Measurements from ENCODE around the gene TMIE. TPM values are rescaled to one million over a fixed set of nuclear protein-coding genes. Genes with fewer than 3 reads are reported as not detected.

The TMIE gene
- total RNA-seq, 6 donors from 2014 or later = 0.49 to 2.1 (median 1.2) TPM; not detected in 1

DNA sequence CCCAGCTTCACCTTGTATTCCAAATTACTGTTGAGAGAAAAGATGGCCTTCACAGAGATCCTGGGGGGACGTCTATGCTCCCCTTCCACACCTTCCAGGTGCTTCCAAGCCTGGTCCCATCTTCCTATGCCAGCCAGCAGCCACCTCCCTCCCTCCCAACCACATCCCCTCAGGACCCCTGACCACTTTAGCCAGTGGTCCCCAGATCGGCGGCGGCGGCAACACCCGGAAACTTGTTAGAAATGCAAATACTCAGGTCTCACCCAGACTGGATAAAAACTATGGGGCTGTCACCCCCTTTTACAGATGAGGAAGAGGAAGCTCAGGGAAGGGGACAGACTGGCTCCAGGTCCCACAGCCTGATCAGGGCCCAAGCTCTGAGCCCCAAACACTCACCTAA is 54.5 kb downstream of the TMIE start:
- no peaks in the 10 kb centered on the region for H3K36me3 ChIP-seq
- H3K9me3 ChIP-seq = no peaks in the 10 kb centered on the region
- H3K4me3 ChIP-seq = no peak overlapping the region
- no peak overlapping the region for H3K27ac ChIP-seq
- ATAC-seq (ENCODE audit: low FRiP score in 2 of 2) (peak in 1 of 2 donors; percentile 37), DNase-seq (no peak)
- no peaks in the 10 kb centered on the region for H3K27me3 ChIP-seq
- WGBS, 2 donors = 92 to 94% methylated on average over 6 of the region's 6 CpGs
- H3K4me1 ChIP-seq = no peaks in the 10 kb centered on the region
- no peak for TF ChIP-seq POLR2A (IDR thresholded peaks at IDR 0.05)
- TF ChIP-seq, protein P1, sequence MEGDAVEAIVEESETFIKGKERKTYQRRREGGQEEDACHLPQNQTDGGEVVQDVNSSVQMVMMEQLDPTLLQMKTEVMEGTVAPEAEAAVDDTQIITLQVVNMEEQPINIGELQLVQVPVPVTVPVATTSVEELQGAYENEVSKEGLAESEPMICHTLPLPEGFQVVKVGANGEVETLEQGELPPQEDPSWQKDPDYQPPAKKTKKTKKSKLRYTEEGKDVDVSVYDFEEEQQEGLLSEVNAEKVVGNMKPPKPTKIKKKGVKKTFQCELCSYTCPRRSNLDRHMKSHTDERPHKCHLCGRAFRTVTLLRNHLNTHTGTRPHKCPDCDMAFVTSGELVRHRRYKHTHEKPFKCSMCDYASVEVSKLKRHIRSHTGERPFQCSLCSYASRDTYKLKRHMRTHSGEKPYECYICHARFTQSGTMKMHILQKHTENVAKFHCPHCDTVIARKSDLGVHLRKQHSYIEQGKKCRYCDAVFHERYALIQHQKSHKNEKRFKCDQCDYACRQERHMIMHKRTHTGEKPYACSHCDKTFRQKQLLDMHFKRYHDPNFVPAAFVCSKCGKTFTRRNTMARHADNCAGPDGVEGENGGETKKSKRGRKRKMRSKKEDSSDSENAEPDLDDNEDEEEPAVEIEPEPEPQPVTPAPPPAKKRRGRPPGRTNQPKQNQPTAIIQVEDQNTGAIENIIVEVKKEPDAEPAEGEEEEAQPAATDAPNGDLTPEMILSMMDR (IDR thresholded peaks at IDR 0.05) = no peak
- no peak for TF ChIP-seq EP300 (IDR thresholded peaks at IDR 0.05)
- no peak for TF ChIP-seq POLR2AphosphoS5 (IDR thresholded peaks at IDR 0.05)

DNA sequence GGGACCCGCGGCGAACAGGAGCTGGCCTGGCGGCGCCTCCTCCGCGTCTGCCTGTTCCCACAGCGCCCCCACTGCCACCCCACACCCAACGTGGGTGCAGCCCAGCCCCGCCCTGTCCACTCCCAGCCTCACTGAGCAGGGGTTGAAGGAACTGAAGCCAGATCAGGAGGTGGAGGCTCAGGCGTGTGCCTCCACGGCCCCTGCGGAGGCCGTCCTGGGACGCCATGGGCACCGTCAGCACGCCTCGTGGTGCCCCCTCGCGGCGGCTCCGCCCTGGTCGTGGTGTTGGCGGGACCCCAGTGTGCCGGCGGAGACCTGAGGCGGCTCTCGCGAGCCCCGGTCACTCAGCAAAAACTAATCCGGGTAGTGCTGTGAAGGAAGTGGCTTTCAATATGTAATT is 55.5 kb downstream of the TMIE start:
- no peaks in the 10 kb centered on the region for H3K9me3 ChIP-seq
- DNase-seq (peak in 1 of 2 donors; percentile 70), ATAC-seq (ENCODE audit: low FRiP score in 2 of 2) (no peak)
- H3K27me3 ChIP-seq = no peaks in the 10 kb centered on the region
- 93 to 96% methylated on average over 29 to 31 of the region's 31 CpGs for WGBS, 2 donors
- H3K27ac ChIP-seq = no peak overlapping the region
- no peaks in the 10 kb centered on the region for H3K4me1 ChIP-seq
- no peak overlapping the region for H3K4me3 ChIP-seq
- no peak for TF ChIP-seq POLR2AphosphoS5 (IDR thresholded peaks at IDR 0.05)
- TF ChIP-seq POLR2A (IDR thresholded peaks at IDR 0.05) = no peak
- no peaks in the 10 kb centered on the region for H3K36me3 ChIP-seq

DNA sequence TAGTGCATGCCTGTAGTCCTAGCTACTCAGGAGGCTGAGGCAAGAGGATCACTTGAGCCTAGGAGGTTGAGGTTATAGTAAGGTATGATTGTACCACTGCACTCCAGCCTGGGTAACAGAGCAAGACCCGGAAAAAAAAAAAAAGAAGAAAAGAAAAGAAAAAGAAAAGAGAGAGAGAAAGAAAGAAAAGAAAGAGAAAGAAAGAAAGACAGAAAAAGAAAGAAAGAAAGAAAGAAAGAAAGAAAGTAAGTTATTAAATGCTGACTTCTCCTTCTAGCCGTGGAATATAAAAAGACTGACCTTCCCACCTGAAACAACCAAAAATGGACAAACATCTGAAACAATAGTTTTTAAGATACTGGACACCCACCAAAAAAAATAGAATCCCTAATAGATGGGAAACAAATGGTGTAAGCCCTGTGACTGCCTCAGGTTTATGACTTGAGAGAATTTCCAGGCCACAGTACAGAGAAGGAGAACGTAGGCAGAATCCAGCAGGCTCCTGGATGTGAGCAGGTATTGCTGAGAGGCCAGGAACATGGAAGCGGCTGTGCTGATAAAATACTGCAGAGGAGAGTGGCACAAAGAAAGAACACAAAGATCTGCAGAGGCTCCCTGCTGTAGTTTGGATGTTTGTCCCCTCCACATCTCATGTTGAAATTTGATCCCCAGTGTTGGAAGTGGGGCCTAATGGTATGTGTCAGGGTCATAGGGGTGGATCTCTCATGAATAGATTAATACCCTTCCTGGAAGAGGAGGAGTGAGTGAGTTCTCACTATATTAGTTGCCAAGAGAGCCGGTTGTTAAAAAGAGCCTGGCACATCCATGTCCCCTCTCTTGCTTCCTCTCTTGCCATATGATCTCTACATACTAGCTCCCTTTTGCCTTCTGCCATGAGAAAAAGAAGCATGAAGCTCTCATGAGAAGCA is 58.3 kb downstream of the TMIE start:
- TF ChIP-seq POLR2A (IDR thresholded peaks at IDR 0.05) (no peak), POLR2AphosphoS5 (IDR thresholded peaks at IDR 0.05) (no peak), EP300 (IDR thresholded peaks at IDR 0.05) (no peak)
- TF ChIP-seq, protein P1 (IDR thresholded peaks at IDR 0.05) = no peak
- 84 to 89% methylated on average over 5 of the region's 5 CpGs for WGBS, 2 donors
- no peak for DNase-seq

More for the DNA sequence above, 58.3 kb downstream of the TMIE start:
- no peaks in the 10 kb centered on the region for H3K4me1 ChIP-seq
- no peak overlapping the region for H3K27ac ChIP-seq
- H3K36me3 ChIP-seq = no peaks in the 10 kb centered on the region
- H3K27me3 ChIP-seq = no peaks in the 10 kb centered on the region
- ATAC-seq (ENCODE audit: low FRiP score in 2 of 2) = no peak
- peaks cover 6 to 11% (median 9%) of the 10 kb centered on the region in 4 donors for H3K9me3 ChIP-seq
- H3K4me3 ChIP-seq = no peak overlapping the region

Small RNA genes lying within 50 kb of the gene (small RNA-seq; reads per million reads assigned to genes)
- gene PRSS45 = 0 reads per million in 4 donors

Other genes starting within 250 kb of the TMIE start
- 10 to 100 TPM in 3 of 6 donors, 1 to 10 TPM in 3; 3.3 to 85.9 (median 12.5) TPM for gene LTF, start 236.5 kb upstream of the TMIE start, total RNA-seq
- not detected for gene RTP3, start 203.4 kb upstream of the TMIE start, total RNA-seq
- 1 to 10 TPM; 1.1 to 4.2 (median 1.5) TPM for gene LRRC2, start 135.1 kb upstream of the TMIE start, total RNA-seq
- not detected for gene FAM240A, start 88.9 kb upstream of the TMIE start, total RNA-seq
- 100 to 1,000 TPM in 2 of 6 donors, 10 to 100 TPM in 4; 54.2 to 299 (median 66.9) TPM for gene ALS2CL, start 7.7 kb upstream of the TMIE start, total RNA-seq
- gene PRSS50, start 16.5 kb downstream of the TMIE start, total RNA-seq = 1 to 10 TPM in 1 of 6 donors, under 1 TPM in 5; 0.10 to 4.2 (median 0.40) TPM
- gene MYL3, start 162.1 kb downstream of the TMIE start, total RNA-seq = 1 to 10 TPM; 1.2 to 6.3 (median 2.6) TPM
- gene PTH1R, start 176.3 kb downstream of the TMIE start, total RNA-seq = 10 to 100 TPM in 4 of 6 donors, 1 to 10 TPM in 2; 2.6 to 48.2 (median 16.2) TPM